GM12891 (cell line): Measurements from ENCODE around the gene TSFM.

ENCODE experiments used
- POLR2A ChIP-seq: IDR thresholded peaks from 2 replicates; pipeline ENCODE4 v1.6.1; 2011; ENCODE audit warnings: low read depth, low read length, control low read depth
- POLR2AphosphoS5 ChIP-seq: IDR thresholded peaks from 2 replicates; pipeline ENCODE4 v1.6.1; 2011; ENCODE audit warnings: low read depth, low read length, control low read depth
- TAF1 ChIP-seq: IDR thresholded peaks from 2 replicates; pipeline ENCODE4 v1.6.1; 2011; ENCODE audit warnings: low read depth, low read length, control low read depth

GRCh38 chr12:57782608-57783465, at the start of gene TSFM:
- peak; percentile 93 for TF ChIP-seq POLR2AphosphoS5
- peak; percentile 90 for TF ChIP-seq POLR2A
- peak; percentile 72 for TF ChIP-seq TAF1
